ENCODE results near the gene CDH4. TPM values are rescaled to one million over a fixed set of nuclear protein-coding genes. Genes with fewer than 3 reads are reported as not detected.

Gene CDH4
- total RNA-seq, 1 experiment from 2014 or later, result not detected

- POLR2A ChIA-PET (ENCODE audit: unreplicated experiment), result no interaction called here
- no peaks in the 10 kb centered on the region; the same call in 1 of the 2 replicates for H4K20me1 ChIP-seq (ENCODE audit: insufficient read depth)
- H3K9me2 ChIP-seq (ENCODE audit: insufficient read depth), result no peaks in the 10 kb centered on the region
- intact Hi-C loops (cut with micrococcal nuclease; ENCODE audit: unreplicated experiment), result no loop called here
- no peak overlapping the region for H3K4me2 ChIP-seq
- peaks cover 3% of the 10 kb centered on the region; the same call in 1 of the 2 replicates for H3K9me3 ChIP-seq (ENCODE audit: insufficient read depth, low read depth)
- BruUV-seq (replicated peaks), result no TSS peak
- peaks cover 100% of the 10 kb centered on the region for H3K27me3 ChIP-seq (ENCODE audit: insufficient read depth, low read depth)
- TF ChIP-seq CTCF (conservative IDR thresholded peaks at IDR 0.05), result no peak
- no peak for TF ChIP-seq EZH2 (IDR thresholded peaks at IDR 0.05; ENCODE audit: low read depth)
- no peaks in the 10 kb centered on the region for H3F3A ChIP-seq (ENCODE audit: insufficient read depth, low read depth)
- no peaks in the 10 kb centered on the region for H3K4me1 ChIP-seq (replicated peaks; ENCODE audit: insufficient read depth)
- H3K27ac ChIP-seq, result no peak overlapping the region
- no peaks in the 10 kb centered on the region for H3K36me3 ChIP-seq (ENCODE audit: low read depth)
- no peak for DNase-seq
- H3K79me2 ChIP-seq (ENCODE audit: low read depth), result no peaks in the 10 kb centered on the region
- CTCF ChIA-PET, result interaction anchor here (0.6 kb wide), 1 partner anchor 39 kb away, joined by 3 read pairs; no protein-coding TSS in a partner anchor
- no peak overlapping the region for H2AFZ ChIP-seq
- H3K4me3 ChIP-seq, result no peak overlapping the region
Observed at GRCh38 chr20:61873651-61874420, 621.8 kb downstream of the CDH4 start.

GRCh38 chr20:61874421-61875068 is 622.5 kb downstream of the CDH4 start:
- H3K4me3 ChIP-seq, result no peak overlapping the region
- H3K27me3 ChIP-seq (ENCODE audit: insufficient read depth, low read depth), result peaks cover 100% of the 10 kb centered on the region
- CTCF ChIA-PET, result interaction anchor here (0.6 kb wide), 1 partner anchor 39 kb away, joined by 3 read pairs; no protein-coding TSS in a partner anchor
- H3K9me2 ChIP-seq (ENCODE audit: insufficient read depth), result no peaks in the 10 kb centered on the region
- POLR2A ChIA-PET (ENCODE audit: unreplicated experiment), result no interaction called here
- H3K9me3 ChIP-seq (ENCODE audit: insufficient read depth, low read depth), result peaks cover 3% of the 10 kb centered on the region; the same call in 1 of the 2 replicates
- H4K20me1 ChIP-seq (ENCODE audit: insufficient read depth), result no peaks in the 10 kb centered on the region; the same call in 1 of the 2 replicates
- H3K79me2 ChIP-seq (ENCODE audit: low read depth), result no peaks in the 10 kb centered on the region
- no peak overlapping the region for H3K27ac ChIP-seq
- H2AFZ ChIP-seq, result no peak overlapping the region
- no peak overlapping the region for H3K4me2 ChIP-seq
- peak in 1 of 2 experiments; percentile 68 for DNase-seq
- intact Hi-C loops (cut with micrococcal nuclease; ENCODE audit: unreplicated experiment), result no loop called here
- peak; percentile 59; the same call in 1 of the 2 replicates for TF ChIP-seq CTCF (conservative IDR thresholded peaks at IDR 0.05)
- TF ChIP-seq EZH2 (IDR thresholded peaks at IDR 0.05; ENCODE audit: low read depth), result no peak
- H3K4me1 ChIP-seq (replicated peaks; ENCODE audit: insufficient read depth), result no peaks in the 10 kb centered on the region
- BruUV-seq (replicated peaks), result no TSS peak
- no peaks in the 10 kb centered on the region for H3K36me3 ChIP-seq (ENCODE audit: low read depth)
- no peaks in the 10 kb centered on the region for H3F3A ChIP-seq (ENCODE audit: insufficient read depth, low read depth)

- Histone ChIP-seq H4K20me1 (ENCODE audit: insufficient read depth) (no peaks in the 10 kb centered on the region), H3K27ac (no peak overlapping the region), H3K4me1 (replicated peaks; ENCODE audit: insufficient read depth) (no peaks in the 10 kb centered on the region), H3K4me3 (no peak overlapping the region), H3K36me3 (ENCODE audit: low read depth) (no peaks in the 10 kb centered on the region), H3K79me2 (ENCODE audit: low read depth) (no peaks in the 10 kb centered on the region), H2AFZ (no peak overlapping the region), H3K4me2 (no peak overlapping the region), H3K27me3 (ENCODE audit: insufficient read depth, low read depth) (peaks cover 100% of the 10 kb centered on the region), H3K9me2 (ENCODE audit: insufficient read depth) (no peaks in the 10 kb centered on the region), H3K9me3 (ENCODE audit: insufficient read depth, low read depth) (peaks cover 3% of the 10 kb centered on the region; the same call in 1 of the 2 replicates), H3F3A (ENCODE audit: insufficient read depth, low read depth) (no peaks in the 10 kb centered on the region)
- POLR2A ChIA-PET (ENCODE audit: unreplicated experiment), result no interaction called here
- no peak for DNase-seq
- TF ChIP-seq CTCF (conservative IDR thresholded peaks at IDR 0.05), result no peak
- CTCF ChIA-PET, result no interaction called here
- intact Hi-C loops (cut with micrococcal nuclease; ENCODE audit: unreplicated experiment), result no loop called here
- no TSS peak for BruUV-seq (replicated peaks)
Observed at GRCh38 chr20:61875221-61875885, 623.3 kb downstream of the CDH4 start.
